Measurements from ENCODE around the gene HEYL. TPM values are rescaled to one million over a fixed set of nuclear protein-coding genes. Genes with fewer than 3 reads are reported as not detected.
A peak's percentile ranks its signal among the peaks of the same experiment; 100 is the strongest.
"Not testable (repeated sequence)": the region's sequence is repeated elsewhere in the genome, so short reads cannot be mapped to it uniquely, and the experiment has no call there.

HEYL gene
- total RNA-seq, 4 donors from 2014 or later: 0.78 to 3.3 (median 2.4) TPM

DNA sequence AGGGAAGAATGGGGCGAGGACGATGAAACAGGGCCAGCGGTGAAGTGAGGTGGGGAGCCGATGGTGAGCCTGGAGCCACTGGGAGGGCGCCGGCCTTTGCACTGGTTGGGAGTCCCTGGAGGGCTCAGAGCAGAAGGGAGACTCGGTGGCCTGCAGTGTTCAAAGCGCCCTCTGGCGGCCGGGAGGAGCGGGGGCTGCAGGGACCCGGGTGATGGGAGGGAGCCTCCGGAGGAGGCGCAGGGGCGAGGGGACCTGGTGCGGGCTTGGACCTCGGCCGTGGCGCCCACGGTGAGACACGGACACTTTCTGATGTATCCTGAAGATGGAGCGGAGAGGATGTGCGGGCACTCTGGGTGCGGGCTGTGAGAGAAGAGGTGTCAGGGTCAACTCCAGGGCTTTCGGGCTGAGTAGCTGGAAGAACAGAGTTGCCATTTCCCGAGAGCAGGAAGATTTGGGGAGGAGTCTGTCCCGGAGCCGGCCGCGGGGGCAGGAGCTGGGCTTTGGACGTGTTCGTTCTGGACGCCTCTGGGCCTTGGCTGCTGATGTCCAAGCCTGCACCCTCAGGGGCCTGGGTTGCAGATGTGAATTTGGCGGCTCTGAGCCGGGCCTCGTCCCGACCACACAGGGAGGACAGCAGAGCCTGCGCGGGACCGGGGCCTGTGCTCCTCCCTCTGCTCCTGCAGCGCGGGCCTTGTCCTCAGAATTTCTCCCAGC, 29.7 kb downstream of the HEYL start:
- Histone ChIP-seq H3K9me3 (no peaks in the 10 kb centered on the region), H3K27ac (peak overlapping the region in 1 of 4 donors; percentile 1), H3K4me3 (no peak overlapping the region), H3K4me1 (peaks cover 0 to 4% of the 10 kb centered on the region in 2 donors), H3K36me3 (no peaks in the 10 kb centered on the region), H3K27me3 (no peaks in the 10 kb centered on the region)
- in situ Hi-C loops (cut with MboI; ENCODE audit: low sequenced_read_pairs in 4 of 4) (loop anchor here (5.0 to 10.0 kb wide), 5 partner anchors 43 to 185 kb away; no protein-coding TSS in a partner anchor), intact Hi-C loops (cut with DNase I; ENCODE audit: low total_unique reads) (no loop called here)
- no peak for ATAC-seq
- no peak for TF ChIP-seq POLR2A (IDR thresholded peaks at IDR 0.05)
- TF ChIP-seq, protein P1, sequence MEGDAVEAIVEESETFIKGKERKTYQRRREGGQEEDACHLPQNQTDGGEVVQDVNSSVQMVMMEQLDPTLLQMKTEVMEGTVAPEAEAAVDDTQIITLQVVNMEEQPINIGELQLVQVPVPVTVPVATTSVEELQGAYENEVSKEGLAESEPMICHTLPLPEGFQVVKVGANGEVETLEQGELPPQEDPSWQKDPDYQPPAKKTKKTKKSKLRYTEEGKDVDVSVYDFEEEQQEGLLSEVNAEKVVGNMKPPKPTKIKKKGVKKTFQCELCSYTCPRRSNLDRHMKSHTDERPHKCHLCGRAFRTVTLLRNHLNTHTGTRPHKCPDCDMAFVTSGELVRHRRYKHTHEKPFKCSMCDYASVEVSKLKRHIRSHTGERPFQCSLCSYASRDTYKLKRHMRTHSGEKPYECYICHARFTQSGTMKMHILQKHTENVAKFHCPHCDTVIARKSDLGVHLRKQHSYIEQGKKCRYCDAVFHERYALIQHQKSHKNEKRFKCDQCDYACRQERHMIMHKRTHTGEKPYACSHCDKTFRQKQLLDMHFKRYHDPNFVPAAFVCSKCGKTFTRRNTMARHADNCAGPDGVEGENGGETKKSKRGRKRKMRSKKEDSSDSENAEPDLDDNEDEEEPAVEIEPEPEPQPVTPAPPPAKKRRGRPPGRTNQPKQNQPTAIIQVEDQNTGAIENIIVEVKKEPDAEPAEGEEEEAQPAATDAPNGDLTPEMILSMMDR (IDR thresholded peaks at IDR 0.05 in 4 of 5, conservative IDR thresholded peaks at IDR 0.05 in 1 of 5): peak in 4 of 5 experiments; percentile 52 to 77 (median 68)
- peak; percentile 7 to 24 for DNase-seq

DNA sequence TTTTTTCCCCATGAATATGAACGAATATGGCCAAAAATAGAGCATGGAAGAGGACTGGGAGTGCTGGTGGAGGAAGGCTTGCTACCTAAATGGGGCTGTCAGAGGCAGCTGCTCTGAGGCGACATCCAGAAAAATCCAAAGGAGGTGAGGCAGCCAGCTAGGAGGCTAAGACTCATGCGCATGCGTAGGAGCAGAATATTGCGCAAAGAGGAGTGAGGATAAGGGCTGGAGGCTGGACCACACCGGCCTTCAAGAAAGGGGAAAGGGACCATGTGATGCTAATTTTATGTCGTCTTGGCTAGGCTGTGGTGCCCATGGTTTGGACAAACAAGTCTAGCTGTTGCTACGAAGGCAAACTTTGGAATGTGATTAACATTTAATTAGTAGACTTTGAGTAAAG, 30.5 kb downstream of the HEYL start:
- no peak overlapping the region for H3K4me3 ChIP-seq
- ATAC-seq (no peak), DNase-seq (peak in 1 of 2 donors; percentile 33)
- no peaks in the 10 kb centered on the region for H3K36me3 ChIP-seq
- no peaks in the 10 kb centered on the region for H3K9me3 ChIP-seq
- in situ Hi-C loops (cut with MboI; ENCODE audit: low sequenced_read_pairs in 4 of 4) (loop anchor here (5.0 to 10.0 kb wide), 5 partner anchors 43 to 186 kb away; no protein-coding TSS in a partner anchor), intact Hi-C loops (cut with DNase I; ENCODE audit: low total_unique reads) (no loop called here)
- H3K4me1 ChIP-seq: peaks cover 0 to 4% of the 10 kb centered on the region in 2 donors
- no peak overlapping the region for H3K27ac ChIP-seq
- no peaks in the 10 kb centered on the region for H3K27me3 ChIP-seq
- TF ChIP-seq POLR2A (IDR thresholded peaks at IDR 0.05): no peak
- TF ChIP-seq, protein P1 (IDR thresholded peaks at IDR 0.05 in 4 of 5, conservative IDR thresholded peaks at IDR 0.05 in 1 of 5): no peak

DNA sequence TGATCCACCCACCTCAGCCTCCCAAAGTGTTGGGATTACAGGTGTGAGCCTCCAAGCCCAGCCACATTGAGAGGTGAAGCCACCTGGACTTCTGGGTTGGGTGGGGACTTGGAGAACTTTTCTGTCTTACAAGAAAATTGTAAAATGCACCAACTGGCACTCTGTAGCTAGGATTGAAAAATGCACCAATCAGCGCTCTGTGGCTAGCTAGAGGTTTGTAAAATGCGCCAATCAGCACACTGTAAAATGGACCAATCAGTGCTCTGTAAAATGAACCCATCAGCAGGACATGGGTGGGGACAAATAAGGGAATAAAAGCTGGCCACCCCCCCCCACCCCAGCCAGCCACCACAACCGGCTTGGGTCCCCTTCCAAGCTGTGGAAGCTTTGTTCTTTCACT, 35.8 kb downstream of the HEYL start:
- in situ Hi-C loops (cut with MboI; ENCODE audit: low sequenced_read_pairs in 4 of 4): loop anchor here (5.0 to 10.0 kb wide), 4 partner anchors 49 to 191 kb away; no protein-coding TSS in a partner anchor
- ATAC-seq; H3K27me3 ChIP-seq; H3K27ac ChIP-seq; H3K4me1 ChIP-seq; H3K36me3 ChIP-seq; DNase-seq; H3K4me3 ChIP-seq; H3K9me3 ChIP-seq; intact Hi-C loops (cut with DNase I; ENCODE audit: low total_unique reads): not testable (repeated sequence)

DNA sequence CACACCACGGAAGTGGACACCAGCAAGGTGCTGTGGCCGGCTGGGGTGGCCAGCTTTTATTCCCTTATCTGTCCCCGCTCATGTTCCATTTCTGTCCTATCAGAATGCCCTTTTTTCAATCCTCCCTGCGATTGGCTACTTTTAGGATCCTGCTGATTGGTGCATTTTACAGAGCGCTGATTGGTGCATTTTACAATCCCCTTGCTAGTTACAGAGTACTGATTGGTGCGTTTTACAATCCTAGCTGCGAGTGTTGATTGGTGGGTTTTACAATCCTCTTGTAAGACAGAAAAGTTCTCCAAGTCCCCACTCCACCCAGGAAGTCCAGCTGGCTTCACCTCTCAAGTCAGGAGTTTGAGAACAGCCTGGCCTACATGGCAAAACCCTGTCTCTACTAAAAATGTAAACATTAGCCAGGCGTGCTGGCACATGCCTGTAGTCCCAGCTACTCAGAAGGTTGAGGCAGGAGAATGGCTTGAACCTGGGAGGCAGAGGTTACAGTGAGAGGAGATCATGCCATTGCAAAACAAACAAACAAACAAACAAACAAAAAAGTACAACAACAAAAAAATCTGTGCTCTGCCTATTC, 37.7 kb downstream of the HEYL start:
- DNase-seq; H3K27ac ChIP-seq; H3K4me1 ChIP-seq; intact Hi-C loops (cut with DNase I; ENCODE audit: low total_unique reads); H3K9me3 ChIP-seq; H3K4me3 ChIP-seq; H3K36me3 ChIP-seq; H3K27me3 ChIP-seq; ATAC-seq: not testable (repeated sequence)
- in situ Hi-C loops (cut with MboI; ENCODE audit: low sequenced_read_pairs in 4 of 4): loop anchor here (5.0 to 10.0 kb wide), 4 partner anchors 51 to 193 kb away; no protein-coding TSS in a partner anchor

DNA sequence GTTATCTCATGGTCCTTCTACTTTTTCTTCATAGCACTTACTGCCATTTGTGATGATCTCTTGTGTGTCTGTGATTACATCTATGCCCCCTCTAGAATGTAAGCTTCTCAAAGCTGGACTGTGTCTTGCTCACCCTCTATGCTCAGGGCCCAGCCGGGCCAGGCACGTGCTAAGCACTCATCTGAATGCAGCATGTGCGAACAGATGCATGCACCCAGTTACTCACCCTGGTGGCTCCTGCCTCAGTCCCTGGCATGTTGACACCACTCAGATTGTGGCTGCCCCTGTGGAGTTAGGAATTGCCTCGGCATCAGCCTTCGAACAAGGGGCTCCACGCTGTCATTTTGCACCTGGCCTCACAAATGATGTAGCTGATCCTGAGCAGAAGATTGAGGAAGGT, 43.3 kb downstream of the HEYL start:
- Histone ChIP-seq H3K27ac (no peak overlapping the region), H3K36me3 (no peaks in the 10 kb centered on the region)
- in situ Hi-C loops (cut with MboI; ENCODE audit: low sequenced_read_pairs in 4 of 4): no loop called here

More for the DNA sequence above, 43.3 kb downstream of the HEYL start:
- ATAC-seq: no peak
- peaks cover 0 to 3% (median 0%) of the 10 kb centered on the region in 3 donors for H3K27me3 ChIP-seq
- intact Hi-C loops (cut with DNase I; ENCODE audit: low total_unique reads): no loop called here
- no peak for TF ChIP-seq POLR2A (IDR thresholded peaks at IDR 0.05)
- TF ChIP-seq, protein P1 (IDR thresholded peaks at IDR 0.05 in 4 of 5, conservative IDR thresholded peaks at IDR 0.05 in 1 of 5): no peak
- H3K4me3 ChIP-seq: no peak overlapping the region
- H3K4me1 ChIP-seq: no peaks in the 10 kb centered on the region
- no peaks in the 10 kb centered on the region for H3K9me3 ChIP-seq
- no peak for DNase-seq
